Stimulated activated CD8-positive, alpha-beta memory T cell treated with anti-CD3 and anti-CD28 coated beads, Interleukin-12 subunit alpha, Interleukin-12 subunit beta, amount 100 ng/mL, for 1 hour (primary cell): Measurements from ENCODE around the gene CAMSAP1.

ENCODE experiments used
- DNase-seq: peaks from one replicate; pipeline ENCODE4 v3.0.0-alpha.2; 2020; ENCODE audit warnings: low read depth

Gene CAMSAP1

DNA sequence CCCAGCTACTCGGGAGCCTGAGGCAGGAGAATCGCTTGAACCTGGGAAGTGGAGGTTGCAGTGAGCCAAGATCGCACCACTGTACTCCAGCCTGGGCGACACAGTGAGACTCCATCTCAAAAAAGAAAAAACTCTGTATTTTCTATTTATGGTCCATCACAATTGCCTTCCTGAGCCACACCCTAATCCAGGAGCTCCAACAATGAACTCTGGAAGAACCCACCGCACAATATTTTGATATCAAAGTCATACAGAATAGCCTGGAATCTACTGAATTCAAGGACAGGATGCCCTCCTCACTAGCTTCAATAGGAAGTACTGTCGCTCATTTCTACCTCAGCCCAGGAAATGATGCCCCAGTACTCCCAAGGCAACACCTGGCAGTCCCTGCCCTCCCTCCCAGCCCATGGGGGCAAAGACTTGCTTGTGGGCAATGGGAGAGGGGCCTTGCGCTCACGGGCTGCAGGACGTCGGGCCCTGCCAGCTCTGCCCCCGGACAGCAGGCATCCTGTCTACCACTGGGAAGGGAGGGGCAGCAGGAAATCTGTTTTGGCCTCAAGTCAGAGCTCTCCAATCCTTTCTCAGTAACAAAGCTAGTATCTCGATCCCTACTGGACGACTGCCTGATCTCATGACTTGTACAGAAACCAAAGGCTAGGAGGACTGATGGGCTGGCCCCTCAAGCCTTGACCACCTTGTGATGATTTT, 34.1 kb upstream of the CAMSAP1 start:
- no peak for DNase-seq

DNA sequence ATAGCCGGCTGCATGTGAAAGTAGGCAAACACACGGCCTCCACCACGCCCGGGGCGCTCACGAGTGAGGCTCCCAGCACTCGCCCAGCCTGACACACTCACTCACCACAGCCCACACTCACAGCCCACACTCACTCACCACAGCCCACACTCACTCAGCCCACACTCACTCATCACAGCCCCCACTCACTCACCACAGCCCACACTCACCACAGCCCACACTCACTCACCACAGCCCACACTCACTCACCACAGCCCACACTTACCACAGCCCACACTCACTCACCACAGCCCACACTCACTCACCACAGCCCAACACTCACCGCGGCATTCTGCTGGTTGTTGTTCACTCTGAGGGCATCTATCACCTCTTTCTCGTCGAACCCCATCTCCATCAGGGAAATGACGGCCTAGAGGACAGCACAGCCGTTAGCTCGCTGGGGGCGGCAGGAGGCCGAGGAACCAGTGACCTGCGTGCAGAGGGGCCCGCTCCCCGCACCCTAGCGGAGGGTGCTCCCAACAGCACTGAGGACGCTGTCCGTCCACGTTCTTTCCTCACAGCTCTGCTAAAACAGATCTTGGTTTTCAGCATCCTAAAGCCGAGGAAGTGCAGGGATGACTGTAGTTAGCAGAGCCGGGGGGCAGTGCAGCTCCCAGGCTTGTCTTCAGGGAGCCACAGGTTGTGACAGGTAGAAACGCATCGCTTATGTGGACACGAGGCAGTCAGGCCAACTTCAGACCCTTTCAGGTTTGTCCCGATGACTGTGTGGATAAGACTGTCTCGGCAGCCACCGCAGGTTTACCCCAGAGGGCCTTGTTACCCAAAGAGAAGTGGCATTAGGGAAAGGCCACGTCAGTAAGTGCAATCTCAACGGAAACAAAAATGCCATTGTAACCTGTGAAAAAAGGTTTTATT, 32.3 kb upstream of the CAMSAP1 start:
- DNase-seq: peak; percentile 12

GRCh38 chr9:135937521-135938489, 30.5 kb upstream of the CAMSAP1 start:
- no peak for DNase-seq

DNA sequence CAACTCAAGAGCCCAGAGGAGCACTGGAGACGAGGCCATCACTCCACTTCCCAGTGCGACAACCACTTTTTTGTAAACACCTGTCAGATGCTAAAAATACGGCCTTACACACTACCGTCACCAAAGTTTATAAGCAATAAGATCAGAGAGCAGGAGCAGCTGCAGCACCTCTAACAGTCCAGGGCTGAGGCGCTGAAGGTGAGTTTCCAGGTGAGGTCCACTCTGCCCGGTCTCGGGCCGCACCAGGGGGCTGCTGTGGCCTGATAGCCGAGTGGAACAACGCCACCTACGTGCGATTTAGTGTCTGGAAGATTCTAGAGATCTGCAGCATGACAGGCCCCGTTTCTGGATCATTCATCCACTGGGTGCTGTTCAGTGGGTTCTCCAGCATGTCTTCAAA, 25.8 kb upstream of the CAMSAP1 start:
- DNase-seq: no peak

DNA sequence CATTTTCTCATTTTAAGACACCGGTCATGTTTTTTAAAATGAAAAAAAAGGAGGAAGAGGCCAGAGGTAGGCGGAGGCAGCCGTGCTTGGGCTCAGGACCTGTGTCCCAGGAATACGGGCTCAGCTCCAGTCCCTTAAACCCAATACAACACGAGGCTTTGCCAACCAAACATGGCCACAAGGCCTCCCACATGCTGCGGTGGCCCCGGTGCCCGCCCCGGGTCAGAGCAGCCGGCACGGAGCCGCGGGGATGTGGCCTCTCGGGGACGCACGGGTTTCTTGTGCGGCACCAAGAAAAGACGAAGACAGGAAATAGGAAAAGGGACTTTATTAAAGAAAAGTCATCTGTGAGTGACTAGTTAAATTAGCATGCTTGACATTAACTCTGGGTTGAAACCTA, 25.3 kb upstream of the CAMSAP1 start:
- DNase-seq: no peak

DNA sequence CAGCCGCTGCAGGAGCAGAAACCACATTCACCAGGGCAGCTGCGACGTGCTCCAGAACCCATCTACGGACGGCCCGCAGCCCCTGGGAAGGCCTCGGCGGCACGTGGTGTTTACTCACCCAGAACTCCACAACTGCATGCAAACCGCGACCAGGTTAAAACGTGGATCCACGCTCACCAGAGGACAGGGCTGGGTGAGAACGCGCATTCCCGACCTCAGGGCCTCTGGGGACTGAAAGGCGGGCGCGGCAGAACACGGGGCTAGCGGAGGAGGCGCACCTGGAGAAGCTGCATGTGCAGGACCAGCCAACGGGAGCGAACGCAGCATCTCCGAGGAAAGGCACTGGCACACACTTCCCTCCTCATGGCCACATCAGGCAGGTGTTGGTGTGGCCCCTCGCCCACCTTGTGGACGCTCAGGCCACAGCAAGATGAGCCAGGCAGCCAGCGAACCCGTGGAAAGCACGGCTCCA, 24.0 kb upstream of the CAMSAP1 start:
- no peak for DNase-seq

- no peak for DNase-seq
These were observed 23.4 kb upstream of the CAMSAP1 start for GRCh38 chr9:135930446-135931345.

- no peak for DNase-seq
These were observed 22.5 kb upstream of the CAMSAP1 start for GRCh38 chr9:135929656-135930445.

DNA sequence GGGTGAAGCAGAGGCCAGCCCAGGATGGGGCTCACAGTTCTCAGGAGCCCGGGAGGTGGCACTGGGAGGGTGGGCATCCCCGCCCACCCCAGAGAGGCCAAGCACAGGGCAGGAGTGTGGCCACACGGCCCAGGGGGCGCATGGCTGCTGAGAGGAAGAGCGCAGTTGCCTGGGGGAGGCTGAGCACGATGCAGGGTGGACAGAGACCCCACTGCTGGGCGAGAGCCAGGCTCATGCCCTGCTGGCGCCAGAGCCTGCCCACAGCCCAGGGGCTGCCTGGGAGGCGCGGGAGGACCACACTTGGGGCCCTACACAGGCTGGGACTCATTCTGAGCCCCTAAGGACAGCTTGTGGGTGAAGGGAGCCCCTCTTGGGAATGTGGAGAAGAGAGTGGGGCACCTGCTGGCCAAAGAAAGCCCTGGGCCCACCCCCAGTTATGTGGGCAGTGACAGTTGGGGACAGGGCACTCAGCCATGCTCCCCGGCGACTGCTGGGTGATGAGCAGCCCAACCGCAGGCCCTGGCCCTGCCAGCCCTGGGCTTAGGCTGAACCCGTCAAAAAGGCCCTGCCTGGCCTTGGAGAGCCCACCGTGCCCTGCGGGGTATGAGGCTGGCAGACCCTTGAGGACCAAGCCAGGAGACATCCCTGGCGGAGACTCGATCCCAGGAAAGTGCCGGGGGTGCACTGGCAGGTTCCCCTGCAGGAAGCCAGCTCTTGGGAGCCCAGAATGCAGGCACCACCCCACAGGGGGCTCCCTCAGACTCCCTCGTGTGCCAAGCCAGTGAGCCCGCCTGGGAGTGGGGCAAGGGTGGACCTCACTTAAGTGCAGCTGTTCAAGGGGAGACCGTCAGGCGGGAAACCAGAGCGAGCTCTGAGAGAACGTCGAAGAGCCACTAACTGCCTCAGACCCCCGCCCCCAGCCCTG, 21.6 kb upstream of the CAMSAP1 start:
- no peak for DNase-seq

GRCh38 chr9:135928074-135928730, 20.9 kb upstream of the CAMSAP1 start:
- no peak for DNase-seq

- no peak for DNase-seq
These were observed 20.1 kb upstream of the CAMSAP1 start for GRCh38 chr9:135927195-135928013.

- no peak for DNase-seq
These were observed 19.3 kb upstream of the CAMSAP1 start for GRCh38 chr9:135926402-135927194.

DNA sequence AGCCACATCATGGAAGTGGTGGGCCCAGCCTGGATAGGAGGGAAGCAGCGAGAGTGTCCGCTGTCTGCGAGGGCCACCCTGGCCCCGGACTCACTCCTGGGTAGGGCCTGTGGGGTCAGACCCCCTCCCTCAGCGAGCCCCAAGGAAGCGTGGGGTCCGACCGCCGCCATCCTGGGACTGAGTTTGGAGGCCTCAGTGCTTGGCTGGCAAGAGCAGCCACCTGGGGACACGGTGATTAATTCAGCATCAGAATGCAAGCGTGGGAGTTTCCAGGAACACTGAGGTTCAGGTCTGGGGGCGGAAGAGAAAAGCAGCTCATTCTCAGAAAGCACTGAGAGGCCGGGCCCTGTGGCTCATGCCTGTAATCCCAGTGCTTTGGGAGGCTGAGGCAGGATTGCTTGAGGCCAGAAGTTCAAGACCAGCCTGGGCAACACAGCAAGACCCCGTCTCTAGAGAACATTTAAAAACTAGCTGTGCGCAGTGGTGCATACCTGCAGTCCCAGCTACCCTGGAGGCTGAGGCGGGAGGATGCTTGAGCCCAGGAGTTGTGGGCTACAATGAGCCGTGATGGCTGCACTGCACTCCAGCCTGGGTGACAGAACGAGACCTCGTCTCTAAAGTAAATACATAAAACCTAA, 18.3 kb upstream of the CAMSAP1 start:
- no peak for DNase-seq

DNA sequence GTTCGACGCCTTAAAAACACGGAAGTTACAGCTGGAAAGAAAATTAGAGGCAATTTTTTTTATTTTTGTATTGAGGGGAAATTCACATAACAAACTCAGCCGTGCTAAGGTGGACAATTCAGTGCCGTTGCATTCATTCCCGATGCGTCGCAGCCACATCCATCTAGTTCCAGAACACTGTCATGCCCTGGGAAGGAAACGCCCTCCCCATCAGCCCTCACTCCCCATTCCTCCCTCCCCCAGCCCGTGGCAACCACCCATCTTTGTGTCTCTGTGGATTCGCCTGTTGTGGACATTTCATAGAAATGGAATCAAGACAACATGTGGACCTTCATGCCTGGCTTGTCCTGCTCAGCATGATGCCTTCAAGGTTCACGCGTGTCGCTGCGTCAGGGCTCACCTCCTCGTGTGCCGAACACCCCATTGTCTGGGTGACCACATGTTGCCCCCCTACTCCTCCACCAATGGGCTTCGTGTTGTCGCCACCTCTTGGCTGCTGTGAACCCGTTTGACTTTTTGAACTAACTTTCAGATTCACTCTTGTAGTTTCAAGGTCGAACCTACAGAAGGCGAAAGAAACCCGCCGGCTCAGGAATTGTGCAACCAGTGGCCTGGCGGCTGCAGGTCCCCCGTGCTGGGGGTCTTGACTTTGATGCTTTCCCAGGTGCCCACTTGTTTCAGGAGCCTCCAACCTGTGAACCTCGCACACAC, 17.4 kb upstream of the CAMSAP1 start:
- DNase-seq: no peak

DNA sequence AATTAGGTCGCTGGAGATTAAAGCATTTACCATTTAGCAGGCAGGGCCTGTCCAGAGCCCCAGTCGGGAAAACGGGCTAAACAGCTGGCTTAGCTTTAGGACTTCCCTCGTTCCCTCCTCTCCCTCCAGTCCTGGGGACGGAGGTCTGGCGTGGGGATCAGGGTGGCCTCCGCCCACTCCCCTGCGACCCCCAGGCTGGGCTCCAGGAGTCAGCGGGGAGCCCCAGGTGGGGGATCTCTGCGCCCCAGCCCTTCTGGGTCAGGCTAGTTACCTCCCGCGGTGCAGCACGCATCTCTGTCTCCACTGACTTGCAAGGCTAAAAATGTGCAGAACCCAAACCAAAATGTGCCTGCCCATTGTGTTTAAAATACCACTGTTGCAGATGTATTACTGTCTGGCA, 16.2 kb upstream of the CAMSAP1 start:
- DNase-seq: no peak
